ENCODE measurements around the gene TCEANC2.
"Not testable (repeated sequence)": the region's sequence is repeated elsewhere in the genome, so short reads cannot be mapped to it uniquely, and the experiment has no call there.

The TCEANC2 gene

GRCh38 chr1:54091666-54092065 is 38.3 kb downstream of the TCEANC2 start:
- DNase-seq: no peak

- DNase-seq: no peak
Measured at GRCh38 chr1:54094001-54094729, 40.8 kb downstream of the TCEANC2 start.

- not testable (repeated sequence) for DNase-seq
Measured at GRCh38 chr1:54094730-54095105, 41.3 kb downstream of the TCEANC2 start.

DNA sequence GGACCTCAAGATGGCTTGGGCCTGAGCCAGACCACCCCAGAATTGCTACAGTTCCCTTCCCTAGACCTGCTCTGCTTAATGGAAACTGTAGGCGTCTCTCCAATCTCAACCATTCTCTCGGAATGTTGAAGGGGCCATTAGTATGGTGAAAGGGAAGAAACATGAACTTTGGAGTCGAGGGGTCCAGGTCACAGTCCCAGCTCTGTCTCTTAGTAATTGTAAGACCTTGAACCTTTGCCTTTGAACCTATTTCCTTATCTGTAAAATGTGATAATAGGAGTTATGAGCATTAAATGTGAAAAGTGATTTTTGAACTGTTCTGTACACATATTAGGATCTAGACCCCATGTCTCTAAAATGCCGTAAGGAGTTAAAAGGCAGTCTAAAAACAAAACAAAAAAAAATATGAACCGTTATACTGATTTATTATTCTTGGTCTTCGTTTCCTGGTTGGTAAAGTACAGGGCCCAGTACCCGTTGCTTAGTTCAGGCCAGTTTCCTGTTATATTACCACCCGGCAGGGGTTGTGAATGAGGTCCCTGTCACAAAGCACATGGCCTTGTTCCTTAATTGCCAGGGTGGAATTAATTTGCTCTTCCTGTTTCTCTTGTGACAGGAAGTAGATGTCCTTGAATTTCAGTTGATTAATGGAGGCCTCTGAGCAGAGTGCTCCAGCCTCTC is 42.3 kb downstream of the TCEANC2 start:
- no peak for DNase-seq

- DNase-seq: no peak
Measured at GRCh38 chr1:54096227-54096876, 42.9 kb downstream of the TCEANC2 start.

DNA sequence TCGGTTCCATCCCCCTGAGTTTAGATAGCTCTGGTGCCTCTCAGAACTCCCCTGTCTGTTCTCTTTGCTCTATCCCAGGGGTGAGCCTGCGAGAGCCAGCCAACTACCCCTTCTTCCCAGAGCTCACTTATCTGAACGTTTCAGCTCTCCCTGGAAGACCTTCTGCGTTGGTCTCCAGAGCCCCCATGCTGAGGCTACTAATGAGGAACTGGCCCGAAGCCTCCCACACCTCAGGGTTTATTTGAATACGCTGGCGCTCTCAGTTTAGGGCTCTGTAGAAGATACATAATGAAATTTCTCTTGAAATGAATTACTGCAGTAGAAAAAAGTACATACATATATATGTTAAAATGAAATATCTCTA is 43.5 kb downstream of the TCEANC2 start:
- no peak for DNase-seq

GRCh38 chr1:54099061-54099610 is 45.7 kb downstream of the TCEANC2 start:
- DNase-seq: no peak

DNA sequence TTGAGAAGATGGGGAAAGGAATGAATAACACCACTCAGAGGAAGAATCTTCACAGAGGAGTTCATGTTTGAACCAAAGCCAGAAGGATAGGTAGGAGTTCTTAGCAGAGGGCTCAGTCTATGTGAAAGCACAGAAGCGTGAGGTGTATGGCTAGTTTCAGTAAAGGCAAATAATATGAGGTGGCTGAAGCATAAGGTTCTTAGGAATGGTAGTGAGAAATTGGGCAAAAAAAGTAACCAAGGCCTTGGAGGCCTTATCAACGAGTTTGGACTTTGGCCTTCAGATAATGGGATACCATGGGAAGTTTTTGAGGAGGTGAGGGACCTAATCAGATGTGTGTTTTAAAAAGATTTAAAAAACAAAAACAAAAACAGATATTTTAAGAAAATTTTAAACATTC is 47.1 kb downstream of the TCEANC2 start:
- no peak for DNase-seq

- peak; percentile 9 for DNase-seq
Measured at GRCh38 chr1:54103414-54103813, 50.0 kb downstream of the TCEANC2 start.

- DNase-seq: not testable (repeated sequence)
Measured at GRCh38 chr1:54104613-54105012, 51.2 kb downstream of the TCEANC2 start.

- peak; percentile 28 for DNase-seq
Measured at GRCh38 chr1:54105080-54105479, 51.7 kb downstream of the TCEANC2 start.

DNA sequence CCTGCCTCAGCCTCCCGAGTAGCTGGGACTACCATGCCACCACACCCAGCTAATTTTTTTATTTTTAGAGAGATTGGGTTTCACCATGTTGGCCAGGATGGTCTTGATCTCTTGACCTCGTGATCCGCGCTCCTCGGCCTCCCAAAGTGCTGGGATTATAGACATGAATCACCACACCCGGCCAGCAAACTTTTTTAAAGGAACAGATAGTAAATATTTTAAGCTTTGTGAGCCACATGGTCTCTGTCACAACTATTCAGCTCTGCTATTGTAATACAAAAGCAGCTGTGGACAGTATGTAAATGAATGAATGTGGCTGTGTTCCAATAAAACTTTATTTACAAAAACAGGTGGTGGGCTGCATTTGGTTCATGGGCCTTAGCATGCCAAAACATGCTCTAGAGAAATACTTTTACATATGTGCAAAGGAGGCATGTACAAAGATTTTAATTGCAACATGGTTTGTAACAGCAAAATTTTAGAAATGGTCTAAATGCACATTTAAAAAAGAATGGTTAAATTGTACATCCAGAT is 52.4 kb downstream of the TCEANC2 start:
- DNase-seq: no peak

DNA sequence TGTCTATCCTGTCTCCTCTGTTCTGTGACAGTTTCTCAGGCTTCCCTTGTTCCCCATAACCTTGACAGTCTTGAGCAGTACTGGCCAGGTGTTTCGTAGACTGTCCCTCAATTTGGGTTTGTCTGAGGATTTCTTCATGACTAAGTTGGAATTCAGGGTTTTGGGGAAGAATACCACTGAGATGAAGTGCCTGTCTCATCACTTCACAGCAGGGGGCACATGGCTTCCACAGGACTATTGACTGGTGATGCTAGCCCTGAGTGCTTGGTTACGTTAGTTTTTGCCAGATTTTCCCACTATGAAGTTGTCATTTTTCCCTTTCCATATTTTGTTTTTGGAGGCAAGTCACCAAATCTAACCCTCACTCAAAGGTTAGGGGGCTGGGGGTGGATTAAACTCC is 53.7 kb downstream of the TCEANC2 start:
- peak; percentile 33 for DNase-seq

GRCh38 chr1:54108156-54108555 is 54.7 kb downstream of the TCEANC2 start:
- DNase-seq: no peak

DNA sequence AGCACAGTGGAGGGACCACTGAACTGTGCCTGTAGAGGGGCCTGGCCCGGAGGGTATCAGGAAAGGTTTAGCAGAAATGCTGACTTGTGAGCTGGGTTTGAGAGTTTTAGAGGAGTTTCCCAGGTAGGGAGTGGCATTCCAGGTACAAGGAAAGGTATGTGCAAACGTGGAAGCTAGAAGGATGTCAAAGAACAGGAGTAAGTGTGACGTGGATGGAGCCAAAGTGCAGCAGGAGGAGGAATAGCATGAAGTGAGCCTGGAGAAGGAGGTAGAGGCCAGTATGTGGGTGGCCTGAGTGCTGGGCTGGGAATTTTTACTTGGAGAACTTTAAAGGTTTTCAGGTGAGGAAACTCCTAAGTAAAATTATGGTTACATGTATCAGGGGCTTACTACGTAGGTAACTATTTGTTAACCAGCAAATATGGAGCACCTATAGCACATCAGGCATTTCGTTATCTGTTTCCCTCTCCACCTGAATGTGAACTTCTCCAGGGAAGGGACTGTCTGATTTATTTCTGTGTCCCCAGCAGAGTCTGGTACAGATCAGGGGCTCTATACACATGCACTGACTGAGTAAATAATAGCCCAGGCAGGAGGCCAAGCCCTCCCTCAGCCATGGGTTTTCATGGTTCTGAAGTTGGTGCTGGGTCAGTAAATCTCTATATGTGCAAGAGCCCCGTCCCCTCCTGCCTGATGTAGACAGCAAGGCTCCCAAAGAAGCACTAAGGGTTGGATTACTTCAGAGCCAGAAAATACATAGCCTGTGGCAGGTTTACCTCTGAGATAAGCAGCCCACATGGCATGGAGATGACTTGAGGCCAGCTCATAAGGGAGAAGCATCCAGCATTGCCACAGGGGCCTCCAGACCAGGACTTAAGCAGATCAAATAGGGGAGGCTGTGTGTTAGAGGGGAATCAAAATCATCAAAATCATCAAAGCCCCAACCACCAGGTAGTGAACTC is 56.0 kb downstream of the TCEANC2 start:
- DNase-seq: peak; percentile 33

DNA sequence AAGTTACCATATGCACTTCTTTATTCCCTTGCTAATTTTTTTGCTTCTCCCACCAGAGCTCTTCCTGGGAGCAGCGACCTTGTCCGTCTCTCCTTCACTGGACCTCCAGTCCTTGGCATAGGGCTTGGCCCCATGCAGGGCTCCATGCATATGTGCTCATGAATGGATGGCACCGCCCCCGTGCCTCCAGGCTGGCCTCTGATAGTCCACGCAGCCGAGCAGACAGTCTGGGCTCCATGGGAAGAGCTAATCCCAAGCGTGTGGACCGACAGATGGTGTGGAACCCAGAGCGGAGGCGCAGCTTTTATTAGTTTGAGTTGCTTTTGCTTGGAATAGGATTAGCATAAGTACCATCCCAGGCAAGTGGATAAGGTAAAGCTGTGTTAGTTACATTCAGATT is 57.6 kb downstream of the TCEANC2 start:
- peak; percentile 37 for DNase-seq

DNA sequence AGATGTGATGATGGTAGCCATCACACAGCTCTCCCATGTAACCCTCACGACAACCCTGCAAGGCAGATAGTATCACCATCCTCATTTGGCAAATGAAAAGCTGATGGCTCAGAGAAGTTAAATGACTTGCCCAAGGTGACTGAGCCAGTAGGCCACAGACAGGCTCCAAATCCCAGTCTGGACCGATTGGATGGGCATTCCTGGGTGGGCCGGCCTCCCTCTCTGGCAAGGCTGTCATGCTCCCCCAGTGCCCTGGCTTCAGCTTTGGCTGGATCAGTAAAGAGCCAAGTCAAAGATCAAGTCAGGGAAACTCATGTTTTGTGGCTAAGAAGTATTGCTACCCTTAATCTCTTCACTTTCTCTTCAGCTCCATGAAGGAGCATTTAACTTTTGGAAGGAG is 58.2 kb downstream of the TCEANC2 start:
- DNase-seq: peak; percentile 30

DNA sequence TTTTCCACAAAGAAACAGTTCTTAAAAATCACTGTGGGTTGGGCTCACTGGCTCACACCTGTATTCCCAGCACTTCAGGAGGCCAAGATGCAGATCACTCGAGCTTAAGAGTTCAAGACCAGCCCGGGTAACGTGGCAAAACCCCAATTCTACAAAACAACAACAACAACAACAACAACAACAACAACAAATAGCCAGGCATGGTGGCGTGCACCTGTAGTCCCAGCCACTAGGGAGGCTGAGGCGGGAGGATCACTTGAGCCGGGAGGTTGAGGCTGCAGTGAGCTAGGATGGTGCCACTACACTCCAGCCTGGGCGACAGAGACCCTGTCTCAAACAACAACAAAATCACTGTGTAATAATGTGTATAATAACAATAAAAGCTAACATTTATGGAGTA is 58.6 kb downstream of the TCEANC2 start:
- DNase-seq: peak; percentile 17

DNA sequence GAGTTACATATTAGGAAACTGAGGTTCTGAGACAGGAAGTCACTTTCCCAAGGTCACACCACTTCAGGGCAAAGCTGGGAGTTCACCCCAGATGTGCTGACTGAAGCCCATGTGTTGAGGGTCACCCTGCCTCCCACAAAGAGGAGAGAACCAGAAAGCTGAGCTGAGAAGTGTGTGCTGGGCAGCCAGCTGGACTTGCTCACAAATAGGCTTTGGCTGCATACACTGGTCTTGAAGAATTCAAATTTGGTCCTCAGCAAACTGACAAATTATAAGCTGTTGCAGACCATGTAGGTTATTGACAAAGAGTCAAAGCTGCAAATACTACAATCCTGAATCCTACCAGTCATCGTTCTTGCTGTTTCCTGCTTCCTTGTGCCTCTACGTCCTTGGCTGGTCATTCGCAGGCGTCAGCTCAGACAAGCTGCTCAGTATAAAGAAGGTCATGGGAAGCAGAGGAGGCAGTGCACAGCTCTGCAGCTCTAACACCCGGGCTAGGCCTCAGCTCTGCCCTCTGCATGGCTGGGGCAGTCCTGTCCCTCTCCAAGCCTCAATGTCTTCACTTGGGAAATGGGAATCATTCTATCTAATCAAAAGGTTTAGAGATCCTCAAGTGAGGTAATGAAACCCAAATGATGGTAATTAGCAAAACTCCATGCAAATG is 59.4 kb downstream of the TCEANC2 start:
- DNase-seq: no peak

GRCh38 chr1:54114001-54114400 is 60.6 kb downstream of the TCEANC2 start:
- no peak for DNase-seq

- DNase-seq: no peak
Measured at GRCh38 chr1:54114955-54115354, 61.5 kb downstream of the TCEANC2 start.

GRCh38 chr1:54115520-54115919 is 62.1 kb downstream of the TCEANC2 start:
- DNase-seq: no peak

Data from activated CD8-positive, alpha-beta memory T cell treated with anti-CD3 and anti-CD28 coated beads for 24 hours (primary cell).